Liver (tissue), 9 donors: ENCODE data around the gene ERC2. TPM values are rescaled to one million over a fixed set of nuclear protein-coding genes. Genes with fewer than 3 reads are reported as not detected.
A peak's percentile ranks its signal among the peaks of the same experiment; 100 is the strongest.

ENCODE experiments used
- DNase-seq: peaks from one replicate; pipeline ENCODE4 v3.0.0-alpha.2; 2017; ENCODE audit warnings: low spot score
- H3K27ac ChIP-seq, 2 donors: one replicate each; pipeline ENCODE4 v1.7.0; 2013; ENCODE audit warnings: inconsistent platforms in 2 of 2, low read length in 2 of 2, control low read depth in 1 of 2, low read depth in 1 of 2, mild to moderate bottlenecking in 1 of 2
- H3K27me3 ChIP-seq, 4 donors: one replicate each; pipeline versions ENCODE4 v1.6.1 to v1.7.0; 2013; ENCODE audit warnings: low read length in 3 of 4, inconsistent platforms in 1 of 4, mild to moderate bottlenecking in 1 of 4, moderate library complexity in 1 of 4; ENCODE audit not compliant: control insufficient read depth in 4 of 4, insufficient read depth in 4 of 4
- H3K36me3 ChIP-seq, 4 donors: one replicate each; pipeline versions ENCODE4 v1.6.1 to v1.7.0; 2013; ENCODE audit warnings: low read length in 3 of 4, mild to moderate bottlenecking in 3 of 4, low read depth in 1 of 4, moderate library complexity in 1 of 4; ENCODE audit not compliant: control insufficient read depth in 4 of 4, insufficient read depth in 3 of 4
- H3K4me1 ChIP-seq, 4 donors: one replicate each; pipeline versions ENCODE4 v1.6.1 to v1.7.0; 2013; ENCODE audit warnings: low read length in 3 of 4, mild to moderate bottlenecking in 3 of 4, moderate library complexity in 1 of 4; ENCODE audit not compliant: control insufficient read depth in 4 of 4, insufficient read depth in 4 of 4
- H3K4me3 ChIP-seq, 3 donors: one replicate each; pipeline versions ENCODE4 v1.6.1 to v1.7.0; 2013; ENCODE audit warnings: low read length in 3 of 3, control low read depth in 1 of 3, low read depth in 1 of 3, mild to moderate bottlenecking in 1 of 3
- H3K9ac ChIP-seq, 2 donors: one replicate each; pipeline ENCODE4 v1.7.0; 2013; ENCODE audit warnings: low read length in 2 of 2, mild to moderate bottlenecking in 2 of 2, moderate library complexity in 2 of 2, control low read depth in 1 of 2, low read depth in 1 of 2
- H3K9me3 ChIP-seq, 4 donors: one replicate each; pipeline versions ENCODE4 v1.6.1 to v1.7.0; 2013; ENCODE audit warnings: low read length in 3 of 4; ENCODE audit not compliant: control insufficient read depth in 4 of 4
- FOXA1 ChIP-seq: IDR thresholded peaks from 2 replicates; pipeline ENCODE4 v1.6.1; 2016; ENCODE audit warnings: antibody characterized with exemption
- FOXA2 ChIP-seq: IDR thresholded peaks from 2 replicates; pipeline ENCODE4 v1.6.1; 2016; ENCODE audit warnings: antibody characterized with exemption
- GABPA ChIP-seq, 2 donors: IDR thresholded peaks in 1 of 2; conservative IDR thresholded peaks in 1 of 2; 2 replicates each; pipeline ENCODE4 v1.6.1; 2016; ENCODE audit warnings: antibody characterized with exemption in 2 of 2, mild to moderate bottlenecking in 1 of 2, moderate library complexity in 1 of 2
- HNF4A ChIP-seq, 2 donors: conservative IDR thresholded peaks; 2 replicates each; pipeline ENCODE4 v1.6.1; 2016; ENCODE audit warnings: antibody characterized with exemption in 2 of 2, mild to moderate bottlenecking in 2 of 2
- HNF4G ChIP-seq: IDR thresholded peaks from 2 replicates; pipeline ENCODE4 v1.6.1; 2016; ENCODE audit warnings: antibody characterized with exemption
- JUND ChIP-seq, 2 donors: IDR thresholded peaks; 2 replicates each; pipeline ENCODE4 v1.6.1; 2016; ENCODE audit warnings: antibody characterized with exemption in 2 of 2
- MAX ChIP-seq: IDR thresholded peaks from 2 replicates; pipeline ENCODE4 v1.6.1; 2016; ENCODE audit warnings: antibody characterized with exemption
- NR2F2 ChIP-seq: IDR thresholded peaks from 2 replicates; pipeline ENCODE4 v1.6.1; 2016; ENCODE audit warnings: antibody characterized with exemption
- RAD21 ChIP-seq, 2 donors: IDR thresholded peaks; 2 replicates each; pipeline ENCODE4 v1.6.1; 2016; ENCODE audit warnings: antibody characterized with exemption in 2 of 2, mild to moderate bottlenecking in 2 of 2
- REST ChIP-seq: IDR thresholded peaks from 2 replicates; pipeline ENCODE4 v1.6.1; 2016; ENCODE audit warnings: antibody characterized with exemption, mild to moderate bottlenecking
- RXRA ChIP-seq, 2 donors: IDR thresholded peaks; 2 replicates each; pipeline ENCODE4 v1.6.1; 2017 to 2018; ENCODE audit warnings: antibody characterized with exemption in 2 of 2, mild to moderate bottlenecking in 1 of 2
- SP1 ChIP-seq: IDR thresholded peaks from 2 replicates; pipeline ENCODE4 v1.6.1; 2018; ENCODE audit warnings: antibody characterized with exemption, mild to moderate bottlenecking
- TAF1 ChIP-seq: conservative IDR thresholded peaks from 2 replicates; pipeline ENCODE4 v1.6.1; 2016; ENCODE audit warnings: antibody characterized with exemption, mild to moderate bottlenecking
- YY1 ChIP-seq: IDR thresholded peaks from 2 replicates; pipeline ENCODE4 v1.6.1; 2016; ENCODE audit warnings: antibody characterized with exemption, mild to moderate bottlenecking
- WGBS: extraction: QIAGEN DNeasy Blood & Tissue Kit; methylation state at CpG from one replicate; pipeline ENCODE4 v1.1.7; 2013; 5-methylcytosine and 5-hydroxymethylcytosine counted together
- polyA plus RNA-seq, 2 donors: library from polyadenylated mRNA; stranded (reverse) in 1 of 2; unstranded in 1 of 2; fragments of 200-250 nt in 1 of 2; fragments of >200 nt in 1 of 2; fragmentation: Nextera tagmentation in 1 of 2; extraction: Ambion mirVana in 1 of 2; gene quantifications; one replicate each; pipeline versions ENCODE4 v1.2.1 to v1.2.3, GENCODE V29; 2013 to 2015
- total RNA-seq, 2 donors: library from RNA; depleted of rRNA; stranded (reverse); fragments of >200 nt; gene quantifications; one replicate each; pipeline ENCODE4 v1.2.3, GENCODE V29; 2014
- TF ChIP-seq, protein P1 (sequence below): IDR thresholded peaks from 2 replicates; pipeline ENCODE4 v1.6.1; 2016; ENCODE audit warnings: antibody characterized with exemption
- TF ChIP-seq, protein P2 (sequence below): IDR thresholded peaks from 2 replicates; pipeline ENCODE4 v1.6.1; 2016; ENCODE audit warnings: antibody characterized with exemption
- TF ChIP-seq, protein P3 (sequence below): fragments of 150-350 bp; IDR thresholded peaks from 2 replicates; pipeline ENCODE4 v1.5.1; 2017; ENCODE audit warnings: improper control_type of control experiment, low read depth, low read length; ENCODE audit not compliant: missing input control
- donor health status: healthy.
- donor health status: healthy.
- donor health status: healthy.
- donor health status: healthy.
- donor health status: healthy.

ERC2 gene
- total and polyA plus RNA-seq, 4 donors: 0.14 to 0.25 TPM; not detected in 2

GRCh38 chr3:55537563-55537962 is 930.7 kb downstream of the ERC2 start:
- Histone ChIP-seq H3K36me3 (no peaks in the 10 kb centered on the region), H3K27ac (no peak overlapping the region), H3K4me1 (peaks cover 2 to 16% (median 13%) of the 10 kb centered on the region in 4 donors), H3K4me3 (no peak overlapping the region), H3K9ac (no peak overlapping the region), H3K9me3 (no peaks in the 10 kb centered on the region), H3K27me3 (no peaks in the 10 kb centered on the region)
- TF ChIP-seq, protein P1, sequence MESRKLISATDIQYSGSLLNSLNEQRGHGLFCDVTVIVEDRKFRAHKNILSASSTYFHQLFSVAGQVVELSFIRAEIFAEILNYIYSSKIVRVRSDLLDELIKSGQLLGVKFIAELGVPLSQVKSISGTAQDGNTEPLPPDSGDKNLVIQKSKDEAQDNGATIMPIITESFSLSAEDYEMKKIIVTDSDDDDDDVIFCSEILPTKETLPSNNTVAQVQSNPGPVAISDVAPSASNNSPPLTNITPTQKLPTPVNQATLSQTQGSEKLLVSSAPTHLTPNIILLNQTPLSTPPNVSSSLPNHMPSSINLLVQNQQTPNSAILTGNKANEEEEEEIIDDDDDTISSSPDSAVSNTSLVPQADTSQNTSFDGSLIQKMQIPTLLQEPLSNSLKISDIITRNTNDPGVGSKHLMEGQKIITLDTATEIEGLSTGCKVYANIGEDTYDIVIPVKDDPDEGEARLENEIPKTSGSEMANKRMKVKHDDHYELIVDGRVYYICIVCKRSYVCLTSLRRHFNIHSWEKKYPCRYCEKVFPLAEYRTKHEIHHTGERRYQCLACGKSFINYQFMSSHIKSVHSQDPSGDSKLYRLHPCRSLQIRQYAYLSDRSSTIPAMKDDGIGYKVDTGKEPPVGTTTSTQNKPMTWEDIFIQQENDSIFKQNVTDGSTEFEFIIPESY: no peak
- TF ChIP-seq HNF4A (conservative IDR thresholded peaks at IDR 0.05) (peak; percentile 53 to 64), RXRA (IDR thresholded peaks at IDR 0.05) (no peak)
- WGBS: 83% methylated on average over 3 of the region's 3 CpGs
- no peak for DNase-seq

- WGBS: 84% methylated on average over 7 of the region's 7 CpGs
- no peaks in the 10 kb centered on the region for H3K36me3 ChIP-seq
These were observed 931.1 kb downstream of the ERC2 start for GRCh38 chr3:55537129-55537528.

More at GRCh38 chr3:55537129-55537528, 931.1 kb downstream of the ERC2 start:
- Histone ChIP-seq H3K4me1 (peaks cover 2 to 16% (median 13%) of the 10 kb centered on the region in 4 donors), H3K9me3 (no peaks in the 10 kb centered on the region), H3K4me3 (no peak overlapping the region), H3K27ac (no peak overlapping the region), H3K9ac (no peak overlapping the region), H3K27me3 (no peaks in the 10 kb centered on the region)
- TF ChIP-seq GABPA (IDR thresholded peaks at IDR 0.05 in 1 of 2, conservative IDR thresholded peaks at IDR 0.05 in 1 of 2) (no peak), REST (no peak), RAD21 (IDR thresholded peaks at IDR 0.05) (no peak), SP1 (no peak), MAX (no peak), FOXA2 (no peak), TAF1 (no peak), JUND (IDR thresholded peaks at IDR 0.05) (no peak), FOXA1 (no peak), RXRA (IDR thresholded peaks at IDR 0.05) (no peak), NR2F2 (no peak), HNF4A (conservative IDR thresholded peaks at IDR 0.05) (no peak), YY1 (no peak), HNF4G (no peak)
- TF ChIP-seq, protein P2, sequence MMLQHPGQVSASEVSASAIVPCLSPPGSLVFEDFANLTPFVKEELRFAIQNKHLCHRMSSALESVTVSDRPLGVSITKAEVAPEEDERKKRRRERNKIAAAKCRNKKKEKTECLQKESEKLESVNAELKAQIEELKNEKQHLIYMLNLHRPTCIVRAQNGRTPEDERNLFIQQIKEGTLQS: no peak
- TF ChIP-seq, protein P1: no peak
- TF ChIP-seq, protein P3, sequence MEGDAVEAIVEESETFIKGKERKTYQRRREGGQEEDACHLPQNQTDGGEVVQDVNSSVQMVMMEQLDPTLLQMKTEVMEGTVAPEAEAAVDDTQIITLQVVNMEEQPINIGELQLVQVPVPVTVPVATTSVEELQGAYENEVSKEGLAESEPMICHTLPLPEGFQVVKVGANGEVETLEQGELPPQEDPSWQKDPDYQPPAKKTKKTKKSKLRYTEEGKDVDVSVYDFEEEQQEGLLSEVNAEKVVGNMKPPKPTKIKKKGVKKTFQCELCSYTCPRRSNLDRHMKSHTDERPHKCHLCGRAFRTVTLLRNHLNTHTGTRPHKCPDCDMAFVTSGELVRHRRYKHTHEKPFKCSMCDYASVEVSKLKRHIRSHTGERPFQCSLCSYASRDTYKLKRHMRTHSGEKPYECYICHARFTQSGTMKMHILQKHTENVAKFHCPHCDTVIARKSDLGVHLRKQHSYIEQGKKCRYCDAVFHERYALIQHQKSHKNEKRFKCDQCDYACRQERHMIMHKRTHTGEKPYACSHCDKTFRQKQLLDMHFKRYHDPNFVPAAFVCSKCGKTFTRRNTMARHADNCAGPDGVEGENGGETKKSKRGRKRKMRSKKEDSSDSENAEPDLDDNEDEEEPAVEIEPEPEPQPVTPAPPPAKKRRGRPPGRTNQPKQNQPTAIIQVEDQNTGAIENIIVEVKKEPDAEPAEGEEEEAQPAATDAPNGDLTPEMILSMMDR: no peak
- DNase-seq: no peak
